Left kidney (tissue), 1 donor: ENCODE results near the gene NUP62. TPM values are rescaled to one million over a fixed set of nuclear protein-coding genes. Genes with fewer than 3 reads are reported as not detected.

Experiments
- polyA plus RNA-seq: library from polyadenylated mRNA; unstranded; fragments of 120-200 nt; gene quantifications from one replicate; pipeline ENCODE4 v1.2.1, GENCODE V29; 2013; ENCODE audit not compliant: insufficient read length

Gene NUP62
- polyA plus RNA-seq, 1 donor: 61.9 TPM

Other genes starting within 250 kb of the NUP62 start
- 1.3 TPM for gene ADM5, start 239.9 kb downstream of the NUP62 start, polyA plus RNA-seq
- 11.5 TPM for gene CPT1C, start 238.4 kb downstream of the NUP62 start, polyA plus RNA-seq
- 0.08 TPM for gene TSKS, start 166.2 kb downstream of the NUP62 start, polyA plus RNA-seq
- 52.9 TPM for gene AP2A1, start 162.5 kb downstream of the NUP62 start, polyA plus RNA-seq
- 33.9 TPM for gene FUZ, start 116.2 kb downstream of the NUP62 start, polyA plus RNA-seq
- 71.9 TPM for gene MED25, start 111.2 kb downstream of the NUP62 start, polyA plus RNA-seq
- 296 TPM for gene PTOV1, start 78.3 kb downstream of the NUP62 start, polyA plus RNA-seq
- 71.5 TPM for gene PNKP, start 61.9 kb downstream of the NUP62 start, polyA plus RNA-seq
- 26.1 TPM for gene AKT1S1, start 52.1 kb downstream of the NUP62 start, polyA plus RNA-seq
- gene TBC1D17, start 51.8 kb downstream of the NUP62 start, polyA plus RNA-seq: 39.7 TPM
- gene IL4I1, start 32.6 kb downstream of the NUP62 start, polyA plus RNA-seq: 2.7 TPM
- 20.0 TPM for gene ATF5, start 299 bp downstream of the NUP62 start, polyA plus RNA-seq
- gene SIGLEC11, start 31.7 kb upstream of the NUP62 start, polyA plus RNA-seq: 4.1 TPM
- gene VRK3, start 95.9 kb upstream of the NUP62 start, polyA plus RNA-seq: 48.2 TPM
- 19.1 TPM for gene ZNF473, start 96.5 kb upstream of the NUP62 start, polyA plus RNA-seq
- gene IZUMO2, start 233.8 kb upstream of the NUP62 start, polyA plus RNA-seq: 0.35 TPM